H1 (cell line): ENCODE data around the gene RBM34. TPM values are rescaled to one million over a fixed set of nuclear protein-coding genes. Genes with fewer than 3 reads are reported as not detected.

ENCODE experiments used
- CTCF ChIA-PET: fragments of 300-600 bp; sonication (Branson Sonifier 250); formaldehyde crosslinking; loops from one replicate; lab custom pipeline; 2021; ENCODE audit not compliant: partially characterized antibody; lab: Charles Lee
- POLR2A ChIA-PET: fragments of 300-600 bp; sonication (Branson Sonifier 250); formaldehyde crosslinking; loops from one replicate; lab custom pipeline; 2021; ENCODE audit warnings: inconsistent platforms; ENCODE audit not compliant: partially characterized antibody; lab: Charles Lee
- DNase-seq, 2 experiments: peaks; one replicate each; pipeline versions ENCODE4 v3.0.0 to v3.0.0-alpha.2; 2010 to 2022; ENCODE audit warnings: low spot score in 2 of 2, low read depth in 1 of 2, mixed read lengths in 1 of 2
- FAIRE-seq: peaks from 2 replicates; lab custom pipeline; 2011; peaks lifted over from hg19 to GRCh38; lab: Jason Lieb, UNC
- H2AFZ ChIP-seq: 2 replicates; pipeline ENCODE4 v1.8.1; 2012; ENCODE audit warnings: low read length, inconsistent platforms
- H2AK5ac ChIP-seq: 2 replicates; pipeline ENCODE4 v1.6.1; 2013; ENCODE audit warnings: low read depth, low read length
- H2BK120ac ChIP-seq: replicated peaks from 2 replicates; pipeline ENCODE3; 2013; ENCODE audit warnings: low read depth, low read length, inconsistent platforms
- H2BK12ac ChIP-seq: 2 replicates; pipeline ENCODE4 v1.6.1; 2013; ENCODE audit warnings: low read depth, low read length
- H2BK15ac ChIP-seq: 2 replicates; pipeline ENCODE4 v1.6.1; 2013; ENCODE audit warnings: low read length
- H2BK20ac ChIP-seq: 2 replicates; pipeline ENCODE4 v1.6.1; 2013; ENCODE audit warnings: low read length
- H2BK5ac ChIP-seq: 2 replicates; pipeline ENCODE4 v1.6.1; 2013; ENCODE audit warnings: low read depth, low read length
- H3K14ac ChIP-seq: 2 replicates; pipeline ENCODE4 v1.6.1; 2013; ENCODE audit warnings: inconsistent platforms; ENCODE audit not compliant: insufficient read length
- H3K18ac ChIP-seq: 2 replicates; pipeline ENCODE4 v1.6.1; 2013; ENCODE audit warnings: low read length; ENCODE audit errors: extremely low read depth
- H3K23ac ChIP-seq: 2 replicates; pipeline ENCODE4 v1.6.1; 2013; ENCODE audit warnings: inconsistent platforms; ENCODE audit not compliant: insufficient read length
- H3K23me2 ChIP-seq: 2 replicates; pipeline ENCODE4 v1.6.1; 2013; ENCODE audit warnings: low read depth, low read length
- H3K27ac ChIP-seq: 2 replicates; pipeline ENCODE4 v1.6.1; 2011; ENCODE audit warnings: low read depth, low read length, inconsistent platforms
- H3K27me3 ChIP-seq, 4 experiments: replicated peaks in 1 of 4; 1 replicate in 1 of 4; 2 replicates in 3 of 4; pipeline versions ENCODE4 v1.6.1 to v1.8.1; 2011 to 2013; ENCODE audit warnings: low read length in 3 of 4, mild to moderate bottlenecking in 3 of 4, inconsistent platforms in 2 of 4, mixed read lengths in 2 of 4, moderate library complexity in 1 of 4; ENCODE audit not compliant: control insufficient read depth in 3 of 4, insufficient read depth in 3 of 4; ENCODE audit errors: extremely low read depth in 1 of 4
- H3K36me3 ChIP-seq, 4 experiments: 2 replicates each; pipeline versions ENCODE4 v1.6.1 to v1.8.1; 2011 to 2013; ENCODE audit warnings: mild to moderate bottlenecking in 4 of 4, low read length in 3 of 4, moderate library complexity in 2 of 4, control low read depth in 1 of 4, inconsistent platforms in 1 of 4; ENCODE audit not compliant: insufficient read depth in 4 of 4, control insufficient read depth in 2 of 4
- H3K4ac ChIP-seq: replicated peaks from 2 replicates; pipeline ENCODE3; 2013; ENCODE audit warnings: low read length, low read depth, mixed read lengths, inconsistent platforms; ENCODE audit not compliant: insufficient read length
- H3K4me1 ChIP-seq, 4 experiments: replicated peaks in 1 of 4; 1 replicate in 1 of 4; 2 replicates in 3 of 4; pipeline versions ENCODE4 v1.6.1 to v1.8.1; 2011 to 2013; ENCODE audit warnings: low read length in 3 of 4, inconsistent platforms in 2 of 4, mixed read lengths in 1 of 4; ENCODE audit not compliant: insufficient read depth in 4 of 4, control insufficient read depth in 3 of 4
- H3K4me2 ChIP-seq, 2 experiments: 2 replicates each; pipeline versions ENCODE4 v1.6.1 to v1.8.1; 2011 to 2013; ENCODE audit warnings: low read depth in 2 of 2, low read length in 2 of 2, control low read depth in 1 of 2, inconsistent platforms in 1 of 2, mild to moderate bottlenecking in 1 of 2; ENCODE audit not compliant: insufficient read depth in 1 of 2
- H3K4me3 ChIP-seq, 4 experiments: fragments of 200-600, 300-600 bp in 1 of 4; sonication (generic), shearing (Covaris generic), sonication (Bioruptor Twin) in 1 of 4; 2 replicates each; pipeline versions ENCODE4 v1.5.1 to v1.8.1; 2011 to 2016; ENCODE audit warnings: low read length in 4 of 4, low read depth in 3 of 4, control low read depth in 2 of 4, inconsistent platforms in 2 of 4, mild to moderate bottlenecking in 2 of 4, mixed read lengths in 1 of 4, moderate library complexity in 1 of 4; ENCODE audit not compliant: insufficient read depth in 2 of 4; ENCODE audit errors: extremely low read depth in 1 of 4
- H3K56ac ChIP-seq: replicated peaks from 2 replicates; pipeline ENCODE3; 2013; ENCODE audit warnings: low read depth, mild to moderate bottlenecking, mixed read lengths, low read length, inconsistent platforms; ENCODE audit not compliant: insufficient read length
- H3K79me1 ChIP-seq: 2 replicates; pipeline ENCODE4 v1.6.1; 2013; ENCODE audit warnings: low read depth, low read length, control low read depth
- H3K79me2 ChIP-seq, 2 experiments: 2 replicates each; pipeline versions ENCODE4 v1.6.1 to v1.8.1; 2012 to 2013; ENCODE audit warnings: low read length in 2 of 2, mild to moderate bottlenecking in 2 of 2, inconsistent platforms in 1 of 2; ENCODE audit not compliant: insufficient read depth in 2 of 2, control insufficient read depth in 1 of 2
- H3K9ac ChIP-seq, 4 experiments: replicated peaks in 1 of 4; 1 replicate in 1 of 4; 2 replicates in 3 of 4; pipeline versions ENCODE4 v1.6.1 to v1.8.1; 2011 to 2013; ENCODE audit warnings: low read depth in 3 of 4, low read length in 3 of 4, control low read depth in 2 of 4, mild to moderate bottlenecking in 2 of 4, moderate library complexity in 2 of 4, inconsistent platforms in 1 of 4; ENCODE audit errors: extremely low read depth in 1 of 4
- H3K9me3 ChIP-seq, 2 experiments: 2 replicates each; pipeline versions ENCODE4 v1.6.1 to v1.8.1; 2012 to 2013; ENCODE audit warnings: mild to moderate bottlenecking in 2 of 2, moderate library complexity in 2 of 2, control low read depth in 1 of 2, inconsistent platforms in 1 of 2, low read depth in 1 of 2, low read length in 1 of 2, mixed read lengths in 1 of 2; ENCODE audit not compliant: insufficient read depth in 2 of 2
- H4K20me1 ChIP-seq, 2 experiments: replicated peaks in 1 of 2; 2 replicates each; pipeline versions ENCODE3 to v1.8.1; 2011 to 2013; ENCODE audit warnings: inconsistent platforms in 2 of 2, low read length in 2 of 2, mild to moderate bottlenecking in 1 of 2; ENCODE audit not compliant: insufficient read depth in 2 of 2, control insufficient read depth in 1 of 2
- H4K5ac ChIP-seq: 2 replicates; pipeline ENCODE4 v1.6.1; 2013; ENCODE audit warnings: low read length, low read depth, mixed read lengths, inconsistent platforms; ENCODE audit not compliant: insufficient read length
- H4K8ac ChIP-seq: 2 replicates; pipeline ENCODE4 v1.8.0; 2013; ENCODE audit warnings: mild to moderate bottlenecking, moderate library complexity, low read length, inconsistent platforms; ENCODE audit not compliant: insufficient read depth; ENCODE audit errors: extremely low read depth
- H4K91ac ChIP-seq: replicated peaks from 2 replicates; pipeline ENCODE3; 2013; ENCODE audit warnings: low read length, mixed read lengths, inconsistent platforms; ENCODE audit not compliant: insufficient read length
- CEBPB ChIP-seq: IDR thresholded peaks from 2 replicates; pipeline ENCODE4 v1.6.1; 2012; ENCODE audit warnings: low read depth, low read length
- CTBP2 ChIP-seq: IDR thresholded peaks from 2 replicates; pipeline ENCODE4 v1.7.0; 2011; ENCODE audit warnings: borderline replicate concordance, mild to moderate bottlenecking, moderate library complexity, mixed read lengths, low read length; ENCODE audit not compliant: insufficient read depth, insufficient read length
- KDM4A ChIP-seq: IDR thresholded peaks from one replicate; pipeline ENCODE4 v1.7.1; 2012; ENCODE audit warnings: low read depth, mild to moderate bottlenecking, moderate library complexity, low read length, inconsistent platforms; ENCODE audit not compliant: severe bottlenecking
- POLR2AphosphoS5 ChIP-seq: IDR thresholded peaks from 2 replicates; pipeline ENCODE4 v1.6.1; 2011; ENCODE audit warnings: low read depth, low read length
- POU5F1 ChIP-seq: IDR thresholded peaks from 2 replicates; pipeline ENCODE4 v1.6.1; 2011; ENCODE audit warnings: low read depth, mild to moderate bottlenecking, low read length, moderate library complexity
- RAD21 ChIP-seq, 2 experiments: IDR thresholded peaks in 1 of 2; conservative IDR thresholded peaks in 1 of 2; 2 replicates each; pipeline ENCODE4 v1.6.1; 2011; ENCODE audit warnings: low read depth in 2 of 2, low read length in 2 of 2, improper control_type of control experiment in 1 of 2, inconsistent platforms in 1 of 2, mild to moderate bottlenecking in 1 of 2, moderate library complexity in 1 of 2
- SP2 ChIP-seq: IDR thresholded peaks from 2 replicates; pipeline ENCODE4 v1.6.1; 2012; ENCODE audit warnings: mild to moderate bottlenecking, low read length, inconsistent platforms
- TAF1 ChIP-seq: IDR thresholded peaks from 2 replicates; pipeline ENCODE4 v1.6.1; 2011; ENCODE audit warnings: mild to moderate bottlenecking, low read depth, low read length
- YY1 ChIP-seq: IDR thresholded peaks from 2 replicates; pipeline ENCODE4 v1.6.1; 2011; ENCODE audit warnings: low read depth, mild to moderate bottlenecking, low read length
- ZNF274 ChIP-seq: IDR thresholded peaks from 2 replicates; pipeline ENCODE4 v1.7.0; 2012; ENCODE audit warnings: low read length, borderline replicate concordance; ENCODE audit errors: extremely low read depth
- WGBS, 2 experiments: shearing (Covaris generic) in 1 of 2; methylation state at CpG; one replicate each; pipeline versions ENCODE4 v1.1.6 to v1.1.7; 2013 to 2015; ENCODE audit warnings: low lambda C conversion rate in 2 of 2, mixed read lengths in 2 of 2, inconsistent platforms in 1 of 2, low coverage in 1 of 2, missing lambda C conversion rate in 1 of 2; ENCODE audit not compliant: insufficient replicate concordance in 2 of 2, insufficient coverage in 1 of 2, insufficient read length in 1 of 2; ENCODE audit errors: extremely low coverage in 1 of 2, missing lambda C conversion rate in 1 of 2; 5-methylcytosine and 5-hydroxymethylcytosine counted together
- polyA plus RNA-seq, 7 experiments: library from polyadenylated mRNA; depleted of rRNA in 3 of 7; stranded (reverse) in 5 of 7; unstranded in 2 of 7; fragments of >200 nt in 5 of 7; fragments of 200-250 nt in 2 of 7; gene quantifications; 1 replicate in 5 of 7; 2 replicates in 1 of 7; 4 replicates in 1 of 7; pipeline versions ENCODE4 v1.2.1 to v1.2.3, GENCODE V29; 2011 to 2013; ENCODE audit warnings: missing spikeins in 2 of 7, mixed read lengths in 2 of 7
- total RNA-seq: library from RNA; stranded (reverse); fragmentation: NEBNext Ultra II Directional; extraction: Animal tissue kit (Norgen Biotek cat#: 25700); gene quantifications from 2 replicates; pipeline ENCODE4 v1.2.1, GENCODE V29; 2021

RBM34 gene
- total and polyA plus RNA-seq, 2 of the 8 experiments (the other 6 are each of a cell fraction or from before 2014, with no cell fraction given), result 18.8 to 108 TPM

- Histone ChIP-seq H2BK5ac (no peak overlapping the region), H3K9ac (no peak overlapping the region), H3K4ac (no peak overlapping the region), H4K91ac (no peak overlapping the region), H4K20me1 (peaks cover 0 to 2% of the 10 kb centered on the region in 2 experiments), H3K79me1 (no peaks in the 10 kb centered on the region), H3K36me3 (no peaks in the 10 kb centered on the region), H3K4me1 (peaks cover 0 to under 1% (median under 1%) of the 10 kb centered on the region in 4 experiments; a peak in 2 of 7 replicates), H2BK120ac (no peak overlapping the region), H2BK20ac (no peak overlapping the region), H2AK5ac (no peak overlapping the region), H3K23ac (no peak overlapping the region), H3K79me2 (no peaks in the 10 kb centered on the region), H3K23me2 (no peaks in the 10 kb centered on the region; the same call in 1 of the 2 replicates), H3K27ac (no peak overlapping the region), H2AFZ (no peak overlapping the region), H3K56ac (no peak overlapping the region), H4K5ac (no peak overlapping the region), H3K14ac (no peak overlapping the region), H2BK12ac (no peak overlapping the region), H3K4me3 (no peak overlapping the region), H2BK15ac (no peak overlapping the region), H4K8ac (no peak overlapping the region), H3K18ac (no peak overlapping the region), H3K27me3 (no peaks in the 10 kb centered on the region), H3K4me2 (no peak overlapping the region), H3K9me3 (no peaks in the 10 kb centered on the region)
- FAIRE-seq (no peak), DNase-seq (no peak)
- whole genome bisulfite sequencing, 2 experiments, result 93% methylated on average over 9 of the region's 9 CpGs; no CpG with 5 or more reads in 1 of the 2 experiments
- ChIA-PET POLR2A (no interaction called here), CTCF (interaction anchor here (0.7 to 1.1 kb wide), 2 partner anchors 8 to 328 kb away, joined by 3 to 4 read pairs; no protein-coding TSS in a partner anchor)
- TF ChIP-seq TAF1 (no peak), SP2 (no peak), YY1 (no peak), POU5F1 (no peak), RAD21 (IDR thresholded peaks at IDR 0.05 in 1 of 2, conservative IDR thresholded peaks at IDR 0.05 in 1 of 2; ENCODE audit: low read depth in 2 of 2, low read length in 2 of 2) (no peak), CTBP2 (no peak), KDM4A (no peak), ZNF274 (no peak), CEBPB (no peak), POLR2AphosphoS5 (no peak)
These were observed 62.1 kb downstream of the RBM34 start for GRCh38 chr1:235098991-235099390.
